COLO668 (cell line): Measurements from ENCODE around the gene PACRG.

Experiments used
- DNase-seq: peaks from one replicate; lab custom pipeline; 2025; ENCODE audit not compliant: unreplicated experiment; lab: John Stamatoyannopoulos, UW

The PACRG gene

GRCh38 chr6:163231356-163232014 lies 503.7 kb downstream of the PACRG start:
- DNase-seq = no peak

- DNase-seq = no peak
Measured at GRCh38 chr6:163232015-163232523, 504.3 kb downstream of the PACRG start.

- DNase-seq = no peak
Measured at GRCh38 chr6:163232649-163233048, 504.9 kb downstream of the PACRG start.

- DNase-seq = no peak
Measured at GRCh38 chr6:163237110-163237509, 509.3 kb downstream of the PACRG start.

- no peak for DNase-seq
Measured at GRCh38 chr6:163239572-163240340, 512.0 kb downstream of the PACRG start.

GRCh38 chr6:163240556-163240955 lies 512.8 kb downstream of the PACRG start:
- no peak for DNase-seq

GRCh38 chr6:163241683-163242082 lies 513.9 kb downstream of the PACRG start:
- DNase-seq = no peak

GRCh38 chr6:163243083-163243482 lies 515.3 kb downstream of the PACRG start:
- no peak for DNase-seq

GRCh38 chr6:163243692-163244589 lies 516.2 kb downstream of the PACRG start:
- DNase-seq = no peak

- no peak for DNase-seq
Measured at GRCh38 chr6:163248051-163248450, 520.3 kb downstream of the PACRG start.

- DNase-seq = no peak
Measured at GRCh38 chr6:163249651-163250101, 521.9 kb downstream of the PACRG start.

GRCh38 chr6:163250116-163250515 lies 522.3 kb downstream of the PACRG start:
- no peak for DNase-seq

GRCh38 chr6:163252061-163252591 lies 524.4 kb downstream of the PACRG start:
- DNase-seq = no peak

- no peak for DNase-seq
Measured at GRCh38 chr6:163253556-163254213, 525.9 kb downstream of the PACRG start.

- no peak for DNase-seq
Measured at GRCh38 chr6:163254341-163254835, 526.6 kb downstream of the PACRG start.

GRCh38 chr6:163255265-163255664 lies 527.5 kb downstream of the PACRG start:
- no peak for DNase-seq

GRCh38 chr6:163259689-163260088 lies 531.9 kb downstream of the PACRG start:
- DNase-seq = no peak

- DNase-seq = no peak
Measured at GRCh38 chr6:163260111-163260895, 532.5 kb downstream of the PACRG start.

- DNase-seq = no peak
Measured at GRCh38 chr6:163260911-163261310, 533.1 kb downstream of the PACRG start.
